Measurements from ENCODE around the gene MYOF. TPM values are rescaled to one million over a fixed set of nuclear protein-coding genes. Genes with fewer than 3 reads are reported as not detected.

Gene MYOF
- polyA plus RNA-seq, 3 donors, result 9.7 to 29.1 (median 14.5) TPM

- Histone ChIP-seq H3K27ac (ENCODE audit: low read depth in 1 of 2, low read length in 2 of 2) (peak overlapping the region in 1 of 2 donors; percentile 18), H3K9ac (ENCODE audit: insufficient read depth, low read length, poor library complexity, severe bottlenecking) (no peak overlapping the region), H3K27me3 (ENCODE audit: control insufficient read depth in 2 of 2, insufficient read depth in 2 of 2, low read length in 2 of 2) (no peaks in the 10 kb centered on the region), H3K79me2 (ENCODE audit: insufficient read depth, low read length) (peaks cover 80% of the 10 kb centered on the region), H3K9me3 (replicated peaks in 1 of 2; ENCODE audit: control insufficient read depth in 1 of 2, insufficient read depth in 1 of 2, low read length in 2 of 2) (no peaks in the 10 kb centered on the region), H3K4me2 (replicated peaks; ENCODE audit: extremely low read depth, low read length, poor library complexity, severe bottlenecking) (no peak overlapping the region), H3K36me3 (replicated peaks in 1 of 2; ENCODE audit: control insufficient read depth in 1 of 2, insufficient read depth in 2 of 2, low read length in 2 of 2) (peaks cover 0 to under 1% of the 10 kb centered on the region in 2 donors), H2AFZ (ENCODE audit: insufficient read depth, low read depth, low read length, poor library complexity, severe bottlenecking) (no peak overlapping the region), H3K4me1 (ENCODE audit: control insufficient read depth in 1 of 2, insufficient read depth in 2 of 2, low read length in 2 of 2) (peaks cover 42 to 65% of the 10 kb centered on the region in 2 donors), H4K20me1 (ENCODE audit: insufficient read depth, low read length) (no peaks in the 10 kb centered on the region), H3K4me3 (replicated peaks in 1 of 3; ENCODE audit: low read depth in 2 of 3, low read length in 3 of 3) (no peak overlapping the region)
- Mint-ChIP-seq H3K36me3 (peaks cover 16 to 26% of the 10 kb centered on the region in 2 donors), H3K27ac (peak overlapping the region in 2 of 7 donors; percentile 26 to 37), H3K4me3 (no peak overlapping the region), H3K27me3 (ENCODE audit: low read depth in 3 of 3) (peaks cover 0 to 2% (median 0%) of the 10 kb centered on the region in 3 donors), H3K4me1 (peaks cover 68% of the 10 kb centered on the region), H3K9me3 (no peaks in the 10 kb centered on the region)
- WGBS (ENCODE audit: insufficient coverage), result 0% methylated on average over 1 of the region's 6 CpGs
- intact Hi-C loops (cut with micrococcal nuclease), result no loop called here
- no peak for TF ChIP-seq CTCF (IDR thresholded peaks at IDR 0.05)
- DNase-seq, result no peak
Measured at GRCh38 chr10:93478873-93479272, 3.3 kb downstream of the MYOF start.

- Histone ChIP-seq H4K20me1 (ENCODE audit: insufficient read depth, low read length) (peaks cover 12% of the 10 kb centered on the region), H3K36me3 (replicated peaks in 1 of 2; ENCODE audit: control insufficient read depth in 1 of 2, insufficient read depth in 2 of 2, low read length in 2 of 2) (peaks cover 0 to 4% of the 10 kb centered on the region in 2 donors), H3K4me1 (ENCODE audit: control insufficient read depth in 1 of 2, insufficient read depth in 2 of 2, low read length in 2 of 2) (peaks cover 51 to 85% of the 10 kb centered on the region in 2 donors), H2AFZ (ENCODE audit: insufficient read depth, low read depth, low read length, poor library complexity, severe bottlenecking) (no peak overlapping the region), H3K9me3 (replicated peaks in 1 of 2; ENCODE audit: control insufficient read depth in 1 of 2, insufficient read depth in 1 of 2, low read length in 2 of 2) (no peaks in the 10 kb centered on the region), H3K27me3 (ENCODE audit: control insufficient read depth in 2 of 2, insufficient read depth in 2 of 2, low read length in 2 of 2) (no peaks in the 10 kb centered on the region), H3K9ac (ENCODE audit: insufficient read depth, low read length, poor library complexity, severe bottlenecking) (no peak overlapping the region), H3K4me2 (replicated peaks; ENCODE audit: extremely low read depth, low read length, poor library complexity, severe bottlenecking) (peak overlapping the region; percentile 15), H3K4me3 (replicated peaks in 1 of 3; ENCODE audit: low read depth in 2 of 3, low read length in 3 of 3) (peak overlapping the region in 1 of 3 experiments; percentile 6), H3K27ac (ENCODE audit: low read depth in 1 of 2, low read length in 2 of 2) (peak overlapping the region in 1 of 2 donors; percentile 81), H3K79me2 (ENCODE audit: insufficient read depth, low read length) (peaks cover 94% of the 10 kb centered on the region)
- Mint-ChIP-seq H3K4me3 (no peak overlapping the region), H3K27me3 (ENCODE audit: low read depth in 3 of 3) (peaks cover 0 to 2% (median 0%) of the 10 kb centered on the region in 3 donors), H3K4me1 (peaks cover 71% of the 10 kb centered on the region), H3K9me3 (no peaks in the 10 kb centered on the region), H3K27ac (peak overlapping the region; percentile 1 to 91 (median 84)), H3K36me3 (peaks cover 17 to 26% of the 10 kb centered on the region in 2 donors)
- DNase-seq, result no peak
- no CpG with 5 or more reads among the region's 2 CpGs for WGBS (ENCODE audit: insufficient coverage)
- intact Hi-C loops (cut with micrococcal nuclease), result no loop called here
- TF ChIP-seq CTCF (IDR thresholded peaks at IDR 0.05), result no peak
Measured at GRCh38 chr10:93476756-93477155, 5.4 kb downstream of the MYOF start.
